Left ventricle myocardium superior (tissue), 1 donor: ENCODE data around the gene DACH1. TPM values are rescaled to one million over a fixed set of nuclear protein-coding genes. Genes with fewer than 3 reads are reported as not detected.
"Not testable (repeated sequence)": the region's sequence is repeated elsewhere in the genome, so short reads cannot be mapped to it uniquely, and the experiment has no call there.

Source experiments
- ATAC-seq: fragments of 200-7000 bp; cut with Tn5 transposase; one replicate; pipeline ENCODE4 v1.9.1; 2020; ENCODE audit warnings: mild to moderate bottlenecking, moderate library complexity
- DNase-seq: peaks from one replicate; pipeline ENCODE4 v3.0.0-alpha.2; 2020
- intact Hi-C: fragments of 100-400 bp; cut with micrococcal nuclease; formaldehyde crosslinking; loops from one replicate; pipeline ENCODE4 v1.11.0; 2022
- total RNA-seq: library from RNA; stranded (reverse); fragmentation: NEBNext Ultra II Directional; extraction: Animal tissue kit (Norgen Biotek cat#: 25700); gene quantifications from one replicate; pipeline ENCODE4 v1.2.1, GENCODE V29; 2021
- donor health status: DM: no; HTN: yes; CAD: no; lungs with severe emphysema.

The DACH1 gene
- total RNA-seq, 1 donor from 2014 or later, result 3.5 TPM

DNA sequence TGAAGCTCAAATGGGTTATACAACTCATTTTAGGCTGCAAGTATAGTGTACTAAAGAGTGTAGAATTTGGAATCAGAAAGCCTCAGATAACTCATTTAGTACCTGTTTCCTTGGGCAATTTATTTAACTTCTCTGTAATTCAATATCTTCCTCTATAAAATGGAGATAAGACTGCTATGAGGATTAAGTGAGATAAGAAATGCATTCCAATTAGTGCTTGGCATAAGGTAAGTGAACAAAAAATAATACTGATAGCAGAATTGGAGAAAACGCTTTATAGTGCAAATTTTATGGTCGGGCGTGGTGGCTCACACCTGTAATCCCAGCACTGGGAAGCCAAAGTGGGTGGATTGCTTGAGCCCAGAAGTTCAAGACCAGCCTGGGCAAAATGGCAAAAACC, 25.0 kb downstream of the DACH1 start:
- intact Hi-C loops, result no loop called here
- ATAC-seq, result no peak
- no peak for DNase-seq

- DNase-seq (no peak), ATAC-seq (no peak)
- intact Hi-C loops, result no loop called here
Observed at GRCh38 chr13:71838842-71839241, 28.2 kb downstream of the DACH1 start.

GRCh38 chr13:71837582-71837981, 29.4 kb downstream of the DACH1 start:
- intact Hi-C loops, DNase-seq, ATAC-seq: not testable (repeated sequence)

- DNase-seq (no peak), ATAC-seq (no peak)
- intact Hi-C loops, result no loop called here
Observed at GRCh38 chr13:71831716-71832115, 35.3 kb downstream of the DACH1 start.

DNA sequence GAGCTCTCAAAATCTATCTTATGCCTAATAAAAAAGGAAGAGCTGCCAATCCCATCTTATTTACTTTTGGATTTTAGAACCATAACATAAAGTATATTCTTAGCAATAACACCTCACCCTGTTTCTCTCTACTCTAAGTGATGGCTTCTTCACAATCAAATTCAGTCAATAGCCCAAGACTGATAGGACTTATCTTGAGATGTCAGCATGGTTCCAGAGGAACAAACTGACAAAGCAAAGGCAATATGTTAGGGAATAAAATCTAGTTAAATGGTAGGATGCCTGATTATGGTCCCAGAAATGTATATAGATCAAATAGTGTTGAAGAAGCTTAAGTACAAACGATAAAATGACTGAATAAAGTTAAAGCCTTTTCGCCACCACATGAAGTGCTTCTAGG, 36.3 kb downstream of the DACH1 start:
- ATAC-seq, result no peak
- intact Hi-C loops, result no loop called here
- no peak for DNase-seq

- no peak for DNase-seq
- intact Hi-C loops, result no loop called here
- ATAC-seq, result no peak
Observed at GRCh38 chr13:71830323-71830722, 36.7 kb downstream of the DACH1 start.

DNA sequence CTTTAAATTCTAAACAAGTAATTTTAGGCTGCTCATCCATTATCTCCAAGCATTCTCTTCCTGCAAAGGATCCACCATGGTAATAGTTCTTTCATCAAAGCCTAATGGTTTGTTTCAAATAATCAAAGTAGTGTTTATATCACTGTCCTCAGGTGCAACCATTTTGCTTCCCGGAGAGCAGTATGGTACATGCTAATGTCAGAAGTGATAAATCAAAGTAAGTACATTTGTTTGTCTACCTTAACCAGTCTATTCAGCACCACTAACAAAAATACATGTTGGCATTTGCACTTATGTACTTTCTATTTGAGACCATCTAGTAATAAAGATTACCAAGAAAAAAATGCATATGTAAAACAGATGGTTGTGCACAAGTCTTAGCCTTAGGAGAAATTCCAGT, 37.5 kb downstream of the DACH1 start:
- DNase-seq (no peak), ATAC-seq (no peak)
- intact Hi-C loops, result no loop called here

DNA sequence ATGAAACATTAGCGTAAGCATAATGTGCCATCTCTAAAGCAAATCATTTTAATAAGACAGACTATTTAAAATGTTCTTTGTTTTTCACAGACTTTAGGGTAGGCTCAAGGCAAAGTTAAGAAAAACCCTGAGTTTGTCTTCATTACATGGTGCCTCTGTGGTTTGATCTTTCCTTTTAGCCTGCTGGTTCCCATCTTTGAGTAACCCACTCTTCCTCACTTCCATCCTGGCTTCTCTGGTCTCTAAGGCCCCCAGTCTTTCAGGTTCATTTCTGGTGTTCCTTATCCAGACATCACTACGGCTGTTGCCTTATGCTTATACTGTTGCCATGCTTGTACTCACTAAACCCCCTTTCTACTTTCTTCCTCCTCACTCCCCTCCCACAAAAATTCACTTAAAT, 38.4 kb downstream of the DACH1 start:
- intact Hi-C loops, result no loop called here
- ATAC-seq (no peak), DNase-seq (no peak)

DNA sequence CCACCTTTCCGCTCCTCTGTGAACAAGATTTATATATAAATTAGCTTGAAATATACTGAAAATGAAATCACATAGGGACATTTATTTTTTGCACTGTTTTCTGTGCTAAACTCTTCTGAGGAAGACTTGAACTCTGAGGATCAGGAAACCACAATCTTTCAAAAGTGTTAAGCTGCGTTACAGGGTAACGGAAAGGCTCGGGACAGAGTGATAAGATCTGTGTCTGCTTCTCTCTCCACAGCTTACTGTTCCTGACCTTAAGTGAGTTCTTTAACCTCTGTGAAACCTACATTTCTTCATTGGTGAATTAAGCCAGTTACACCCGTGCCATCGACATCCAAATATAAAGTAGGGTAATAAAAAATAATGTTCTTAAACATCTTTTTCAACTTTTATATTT, 38.9 kb downstream of the DACH1 start:
- ATAC-seq (no peak), DNase-seq (no peak)
- intact Hi-C loops, result no loop called here

DNA sequence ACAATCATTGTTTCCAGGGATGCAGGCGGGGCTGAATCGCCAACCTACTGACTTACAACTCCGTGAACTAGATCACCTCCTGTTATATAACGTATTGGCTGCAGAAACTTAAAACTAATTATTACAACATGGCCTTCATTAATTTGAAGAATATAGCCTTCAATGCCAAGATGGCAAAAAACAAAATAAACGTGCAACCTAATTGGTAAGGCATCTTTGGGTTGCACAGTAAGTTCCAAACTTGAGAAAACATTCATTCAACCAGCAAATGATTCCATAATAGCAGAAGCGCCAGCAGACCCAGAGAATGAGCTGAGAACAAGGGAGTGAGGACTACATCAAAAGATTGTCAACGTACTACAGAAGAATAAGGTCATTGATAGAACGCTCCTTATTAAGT, 39.8 kb downstream of the DACH1 start:
- intact Hi-C loops, result no loop called here
- no peak for DNase-seq
- no peak for ATAC-seq

DNA sequence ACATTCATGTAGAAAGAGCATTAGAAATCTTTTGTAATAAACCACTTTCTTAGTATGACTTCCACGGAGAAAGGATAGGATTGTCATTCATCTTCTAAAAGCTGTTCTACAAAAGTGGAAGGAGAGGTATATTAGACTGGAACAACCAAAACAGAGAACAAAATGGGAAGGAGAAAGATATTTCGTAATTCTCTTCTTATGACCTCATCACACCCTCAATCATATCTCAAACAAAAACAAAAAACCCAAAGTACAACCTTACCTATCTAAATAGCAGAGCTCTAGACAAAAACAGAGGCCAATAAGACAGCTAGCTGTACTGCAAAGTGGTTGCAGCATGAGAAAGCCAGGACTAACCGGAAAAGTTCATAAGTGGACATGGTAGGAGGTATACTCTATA, 46.3 kb downstream of the DACH1 start:
- no peak for DNase-seq
- intact Hi-C loops, result no loop called here
- ATAC-seq, result no peak

GRCh38 chr13:71817335-71817734, 49.7 kb downstream of the DACH1 start:
- intact Hi-C loops, result no loop called here
- no peak for ATAC-seq
- no peak for DNase-seq

- intact Hi-C loops, result no loop called here
- DNase-seq, result no peak
- no peak for ATAC-seq
Observed at GRCh38 chr13:71814806-71815360, 52.1 kb downstream of the DACH1 start.

GRCh38 chr13:71813187-71813586, 53.8 kb downstream of the DACH1 start:
- ATAC-seq, result no peak
- intact Hi-C loops, result no loop called here
- no peak for DNase-seq

- intact Hi-C loops, result no loop called here
- ATAC-seq (no peak), DNase-seq (no peak)
Observed at GRCh38 chr13:71811344-71811743, 55.7 kb downstream of the DACH1 start.

GRCh38 chr13:71808708-71809107, 58.3 kb downstream of the DACH1 start:
- ATAC-seq, result no peak
- DNase-seq, result no peak
- intact Hi-C loops, result no loop called here

GRCh38 chr13:71806886-71807285, 60.1 kb downstream of the DACH1 start:
- ATAC-seq, result no peak
- DNase-seq, result no peak
- intact Hi-C loops, result no loop called here

GRCh38 chr13:71803066-71803465, 63.9 kb downstream of the DACH1 start:
- intact Hi-C loops, result no loop called here

DNA sequence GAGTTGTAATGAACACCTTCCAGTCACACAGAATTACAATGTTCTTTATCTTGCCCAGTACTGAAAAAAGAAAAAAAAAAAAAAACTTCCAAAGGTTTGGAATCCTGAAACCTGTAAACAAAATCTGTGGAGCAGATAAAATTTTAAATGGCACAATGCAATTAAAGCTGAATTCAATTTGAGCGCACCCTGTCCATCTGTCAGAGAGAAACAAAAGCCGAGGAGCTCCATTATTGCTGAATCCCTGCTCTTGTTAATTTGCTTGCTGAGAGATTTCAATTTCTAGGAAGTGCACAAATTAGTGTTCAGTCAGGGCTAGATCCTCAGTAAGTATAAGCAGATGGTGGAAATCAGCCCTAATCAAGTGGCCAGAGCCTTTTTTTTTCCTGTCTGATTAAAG, 65.2 kb downstream of the DACH1 start:
- ATAC-seq, result no peak
- no peak for DNase-seq
- intact Hi-C loops, result no loop called here

More at GRCh38 chr13:71803066-71803465, 63.9 kb downstream of the DACH1 start:
- DNase-seq, result no peak
- ATAC-seq, result no peak

- intact Hi-C loops, result no loop called here
- ATAC-seq (no peak), DNase-seq (no peak)
Observed at GRCh38 chr13:71801165-71801760, 65.7 kb downstream of the DACH1 start.

DNA sequence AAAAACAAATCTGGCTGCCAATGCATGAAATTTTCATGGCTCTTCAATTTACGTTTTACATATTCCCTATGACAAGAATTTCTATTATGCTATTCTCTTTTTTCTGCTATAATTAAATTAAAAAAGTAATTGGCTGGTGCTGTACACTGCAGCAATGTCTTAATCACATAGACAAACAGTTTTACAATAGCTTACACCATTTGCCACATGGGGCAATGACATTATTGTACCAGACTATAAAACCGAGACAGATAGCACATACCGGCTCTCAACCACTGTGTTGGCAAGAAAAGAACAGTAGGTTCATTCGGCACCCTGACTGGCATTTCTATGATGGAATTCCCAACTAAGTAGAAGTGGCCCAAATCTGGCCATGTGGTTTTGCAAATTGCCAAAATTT, 67.7 kb downstream of the DACH1 start:
- ATAC-seq (no peak), DNase-seq (no peak)
- intact Hi-C loops, result loop anchor here (10.0 kb wide), 1 partner anchor 55 kb away; no protein-coding TSS in a partner anchor
